Measurements from ENCODE around the gene INVS.

GRCh38 chr9:100196215-100196614 is 97.2 kb downstream of the INVS start:
- no peak for TF ChIP-seq EZH2 (IDR thresholded peaks at IDR 0.05; ENCODE audit: borderline replicate concordance, insufficient read depth, low read depth, low read length, poor library complexity, severe bottlenecking)
- TF ChIP-seq, protein P1, sequence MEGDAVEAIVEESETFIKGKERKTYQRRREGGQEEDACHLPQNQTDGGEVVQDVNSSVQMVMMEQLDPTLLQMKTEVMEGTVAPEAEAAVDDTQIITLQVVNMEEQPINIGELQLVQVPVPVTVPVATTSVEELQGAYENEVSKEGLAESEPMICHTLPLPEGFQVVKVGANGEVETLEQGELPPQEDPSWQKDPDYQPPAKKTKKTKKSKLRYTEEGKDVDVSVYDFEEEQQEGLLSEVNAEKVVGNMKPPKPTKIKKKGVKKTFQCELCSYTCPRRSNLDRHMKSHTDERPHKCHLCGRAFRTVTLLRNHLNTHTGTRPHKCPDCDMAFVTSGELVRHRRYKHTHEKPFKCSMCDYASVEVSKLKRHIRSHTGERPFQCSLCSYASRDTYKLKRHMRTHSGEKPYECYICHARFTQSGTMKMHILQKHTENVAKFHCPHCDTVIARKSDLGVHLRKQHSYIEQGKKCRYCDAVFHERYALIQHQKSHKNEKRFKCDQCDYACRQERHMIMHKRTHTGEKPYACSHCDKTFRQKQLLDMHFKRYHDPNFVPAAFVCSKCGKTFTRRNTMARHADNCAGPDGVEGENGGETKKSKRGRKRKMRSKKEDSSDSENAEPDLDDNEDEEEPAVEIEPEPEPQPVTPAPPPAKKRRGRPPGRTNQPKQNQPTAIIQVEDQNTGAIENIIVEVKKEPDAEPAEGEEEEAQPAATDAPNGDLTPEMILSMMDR (IDR thresholded peaks at IDR 0.05), result no peak
